GM18951 (cell line): ENCODE results near the gene NOS3.

ENCODE experiments used
- POLR2A ChIP-seq: IDR thresholded peaks from 4 replicates; pipeline ENCODE4 v1.6.1; 2011; ENCODE audit warnings: mild to moderate bottlenecking; ENCODE audit not compliant: insufficient read length, insufficient read depth; ENCODE audit errors: extremely low read depth
- in situ Hi-C: fragments of 300-500 bp; cut with MboI; formaldehyde crosslinking; loops from one replicate; pipeline ENCODE4 v1.12.0; 2022; ENCODE audit warnings: low sequenced_read_pairs, mixed read lengths, inconsistent platforms; ENCODE audit not compliant: unreplicated experiment

Gene NOS3

GRCh38 chr7:150973571-150974451, 17.0 kb upstream of the NOS3 start:
- in situ Hi-C loops, result no loop called here
- TF ChIP-seq POLR2A, result no peak

- peak; percentile 66 for TF ChIP-seq POLR2A
- in situ Hi-C loops, result no loop called here
Observed at GRCh38 chr7:150974468-150975391, 16.1 kb upstream of the NOS3 start.

GRCh38 chr7:150975536-150976319, 15.1 kb upstream of the NOS3 start:
- TF ChIP-seq POLR2A, result no peak
- in situ Hi-C loops, result no loop called here

- TF ChIP-seq POLR2A, result no peak
- in situ Hi-C loops, result no loop called here
Observed at GRCh38 chr7:150976529-150977381, 14.1 kb upstream of the NOS3 start.

- in situ Hi-C loops, result no loop called here
- no peak for TF ChIP-seq POLR2A
Observed at GRCh38 chr7:150977382-150978125, 13.3 kb upstream of the NOS3 start.

GRCh38 chr7:150978126-150978789, 12.6 kb upstream of the NOS3 start, which contains the start of gene KCNH2:
Gene KCNH2 (minus strand): TSS chr7:150978321. CDS start chr7:150977913, 408 bp downstream.
- no peak for TF ChIP-seq POLR2A
- in situ Hi-C loops, result no loop called here

- in situ Hi-C loops, result no loop called here
- no peak for TF ChIP-seq POLR2A
Observed at GRCh38 chr7:150979713-150980390, 11.0 kb upstream of the NOS3 start.

GRCh38 chr7:150980663-150981062, 10.2 kb upstream of the NOS3 start:
- in situ Hi-C loops, result no loop called here
- no peak for TF ChIP-seq POLR2A

- no peak for TF ChIP-seq POLR2A
- in situ Hi-C loops, result no loop called here
Observed at GRCh38 chr7:150981644-150982043, 9.2 kb upstream of the NOS3 start.

- in situ Hi-C loops, result no loop called here
- TF ChIP-seq POLR2A, result no peak
Observed at GRCh38 chr7:150982351-150982750, 8.5 kb upstream of the NOS3 start.
